ENCODE measurements around the gene ZNF468.
"Not testable (repeated sequence)": the region's sequence is repeated elsewhere in the genome, so short reads cannot be mapped to it uniquely, and the experiment has no call there.

ZNF468 gene

DNA sequence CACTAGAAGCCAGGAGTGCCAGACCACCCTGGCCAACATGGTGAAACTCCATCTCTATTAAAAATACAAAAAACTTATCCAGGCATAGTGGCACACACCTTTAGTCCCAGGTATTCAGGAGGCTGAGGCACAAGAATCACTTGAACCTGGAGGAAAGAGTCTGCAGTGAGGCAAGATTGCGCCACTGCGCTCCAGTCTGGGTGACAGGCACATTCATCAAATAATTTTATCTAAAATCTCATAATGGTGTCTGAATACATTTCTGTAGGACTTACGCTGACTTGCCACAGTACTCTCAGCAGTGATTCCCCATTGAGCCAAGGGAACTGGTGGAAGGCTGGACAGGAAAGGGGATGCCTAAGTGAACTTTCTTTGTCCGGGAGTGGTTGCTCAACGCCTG, 31.7 kb downstream of the ZNF468 start:
- no peak for DNase-seq (ENCODE audit: low read depth)
- no peak overlapping the region for H3K4me3 ChIP-seq (ENCODE audit: low read length)
- TF ChIP-seq, protein P1, sequence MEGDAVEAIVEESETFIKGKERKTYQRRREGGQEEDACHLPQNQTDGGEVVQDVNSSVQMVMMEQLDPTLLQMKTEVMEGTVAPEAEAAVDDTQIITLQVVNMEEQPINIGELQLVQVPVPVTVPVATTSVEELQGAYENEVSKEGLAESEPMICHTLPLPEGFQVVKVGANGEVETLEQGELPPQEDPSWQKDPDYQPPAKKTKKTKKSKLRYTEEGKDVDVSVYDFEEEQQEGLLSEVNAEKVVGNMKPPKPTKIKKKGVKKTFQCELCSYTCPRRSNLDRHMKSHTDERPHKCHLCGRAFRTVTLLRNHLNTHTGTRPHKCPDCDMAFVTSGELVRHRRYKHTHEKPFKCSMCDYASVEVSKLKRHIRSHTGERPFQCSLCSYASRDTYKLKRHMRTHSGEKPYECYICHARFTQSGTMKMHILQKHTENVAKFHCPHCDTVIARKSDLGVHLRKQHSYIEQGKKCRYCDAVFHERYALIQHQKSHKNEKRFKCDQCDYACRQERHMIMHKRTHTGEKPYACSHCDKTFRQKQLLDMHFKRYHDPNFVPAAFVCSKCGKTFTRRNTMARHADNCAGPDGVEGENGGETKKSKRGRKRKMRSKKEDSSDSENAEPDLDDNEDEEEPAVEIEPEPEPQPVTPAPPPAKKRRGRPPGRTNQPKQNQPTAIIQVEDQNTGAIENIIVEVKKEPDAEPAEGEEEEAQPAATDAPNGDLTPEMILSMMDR (conservative IDR thresholded peaks at IDR 0.05; ENCODE audit: low read length), result no peak

DNA sequence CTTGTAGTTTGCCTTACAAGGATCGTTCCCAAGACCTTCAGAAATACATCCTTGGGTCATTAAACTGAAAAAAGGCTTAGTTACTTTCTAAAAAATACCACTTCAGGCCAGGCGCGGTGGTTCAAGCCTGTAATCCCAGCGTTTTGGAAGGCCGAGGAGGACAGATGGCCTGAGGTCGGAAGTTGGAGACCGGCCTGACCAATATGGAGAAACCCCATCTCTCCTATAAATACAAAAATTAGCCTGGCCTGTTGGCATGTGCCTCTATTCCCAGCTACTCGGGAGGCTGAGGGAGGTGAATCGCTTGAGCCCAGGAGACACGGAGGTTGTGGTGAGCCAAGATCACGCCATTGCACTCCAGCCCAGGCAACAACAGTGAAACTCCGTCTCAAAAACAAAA, 33.7 kb downstream of the ZNF468 start:
- TF ChIP-seq, protein P1 (conservative IDR thresholded peaks at IDR 0.05; ENCODE audit: low read length), result no peak
- DNase-seq (ENCODE audit: low read depth), result no peak
- H3K4me3 ChIP-seq (ENCODE audit: low read length), result no peak overlapping the region

DNA sequence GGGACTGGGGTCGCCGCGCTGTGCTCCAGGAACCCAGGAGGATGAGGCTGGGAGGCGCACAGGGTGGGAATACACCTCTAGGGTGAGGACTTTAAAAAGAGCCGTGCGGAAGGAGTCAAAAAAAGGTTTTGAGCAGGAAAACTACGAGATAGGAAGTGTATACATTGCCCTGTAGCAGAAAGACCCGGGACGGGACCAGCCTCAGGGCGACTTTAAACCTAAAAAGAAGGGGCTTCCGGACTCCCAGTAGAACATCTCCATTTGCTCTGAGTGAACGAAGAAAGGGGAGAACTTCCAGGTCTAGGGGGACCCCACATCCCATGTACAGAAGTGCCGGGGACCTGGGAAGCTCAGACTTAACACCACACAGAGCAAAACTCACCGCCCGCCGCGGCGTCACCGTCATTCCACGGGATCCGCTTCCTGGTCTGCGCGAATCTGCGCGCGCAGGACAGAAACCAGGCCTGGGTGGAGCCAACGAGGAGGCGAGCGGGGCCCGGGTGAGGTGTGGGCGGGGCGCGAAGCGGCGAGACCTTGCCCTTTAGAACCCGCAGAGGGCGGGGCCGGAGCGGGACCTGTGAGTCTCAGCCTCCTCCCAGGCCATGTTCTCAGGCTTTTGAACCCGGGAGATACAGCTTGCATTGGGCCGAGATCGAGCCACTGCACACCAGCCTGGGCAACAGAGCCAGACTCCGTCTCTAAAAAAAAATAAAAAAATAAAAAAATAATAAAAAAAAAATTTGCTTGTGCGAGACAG, 36.0 kb downstream of the ZNF468 start, which contains the start of gene ZNF28:
ZNF28 (minus strand) TSS at position 430 of the 757 bp plus-strand sequence. CDS start 3,675 bp downstream, outside the sequence.
- peak within 1 kb of the TSS; percentile 67 for H3K4me3 ChIP-seq (ENCODE audit: low read length)
- DNase-seq (ENCODE audit: low read depth), result peak; percentile 46

DNA sequence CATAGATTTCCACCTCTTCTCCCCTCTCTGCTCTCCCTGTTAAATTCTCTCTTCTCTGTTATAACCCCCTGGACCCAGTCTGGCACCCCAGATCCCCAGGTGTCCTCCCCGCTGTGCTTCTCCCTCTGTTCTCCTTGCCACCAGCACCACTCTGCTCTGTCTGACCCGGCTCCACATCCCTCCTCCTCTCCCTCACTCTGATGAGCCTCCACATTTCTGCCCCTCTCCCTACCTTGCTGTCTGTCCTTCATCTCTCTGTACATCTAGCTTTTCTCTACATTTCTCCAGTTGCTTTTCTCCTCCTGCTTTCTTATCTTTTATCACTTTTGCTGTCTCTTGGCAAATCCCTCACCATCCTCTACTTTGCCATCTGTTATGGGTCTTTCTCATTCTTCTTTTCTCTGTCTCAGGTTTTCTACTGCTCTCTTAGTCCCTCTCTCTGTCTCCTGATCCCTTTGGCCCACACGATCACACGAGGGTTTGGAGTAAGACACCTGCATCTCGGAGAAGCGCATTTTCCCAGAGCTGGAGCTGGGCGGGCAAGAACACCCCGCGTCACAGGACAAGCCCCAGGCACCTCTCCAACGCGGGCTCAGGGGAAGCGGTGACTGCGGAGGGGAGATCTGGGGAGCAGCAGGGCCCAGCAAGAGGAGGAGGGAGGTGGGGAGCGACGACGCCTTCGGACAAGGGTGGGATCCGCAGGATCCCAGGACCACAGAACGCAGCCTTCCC, 36.8 kb downstream of the ZNF468 start:
- H3K4me3 ChIP-seq (ENCODE audit: low read length), result peak overlapping the region; percentile 67
- peak; percentile 24 for DNase-seq (ENCODE audit: low read depth)

DNA sequence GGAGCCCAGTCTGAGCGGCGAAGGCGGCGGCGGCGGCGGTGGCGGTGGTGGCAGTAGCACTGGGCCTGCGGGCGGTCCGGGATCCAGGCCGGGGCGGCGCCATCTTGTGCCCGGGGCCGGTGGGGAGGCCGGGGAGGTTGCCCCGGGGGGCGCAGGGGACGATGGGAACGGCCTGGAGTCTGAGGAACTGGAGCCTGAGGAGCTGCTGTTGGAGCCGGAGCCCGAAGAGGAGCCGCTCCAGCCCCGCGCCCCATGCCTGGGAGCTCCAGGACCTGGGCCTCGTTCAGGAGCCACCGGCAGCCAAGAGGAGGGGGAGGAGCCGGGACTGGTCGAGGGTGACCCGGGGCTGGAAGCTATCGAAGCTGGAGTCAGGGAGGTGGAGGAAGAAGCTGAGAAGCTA, 47.6 kb downstream of the ZNF468 start:
- TF ChIP-seq, protein P1 (conservative IDR thresholded peaks at IDR 0.05; ENCODE audit: low read length), result no peak
- no peak overlapping the region for H3K4me3 ChIP-seq (ENCODE audit: low read length)
- no peak for DNase-seq (ENCODE audit: low read depth)

DNA sequence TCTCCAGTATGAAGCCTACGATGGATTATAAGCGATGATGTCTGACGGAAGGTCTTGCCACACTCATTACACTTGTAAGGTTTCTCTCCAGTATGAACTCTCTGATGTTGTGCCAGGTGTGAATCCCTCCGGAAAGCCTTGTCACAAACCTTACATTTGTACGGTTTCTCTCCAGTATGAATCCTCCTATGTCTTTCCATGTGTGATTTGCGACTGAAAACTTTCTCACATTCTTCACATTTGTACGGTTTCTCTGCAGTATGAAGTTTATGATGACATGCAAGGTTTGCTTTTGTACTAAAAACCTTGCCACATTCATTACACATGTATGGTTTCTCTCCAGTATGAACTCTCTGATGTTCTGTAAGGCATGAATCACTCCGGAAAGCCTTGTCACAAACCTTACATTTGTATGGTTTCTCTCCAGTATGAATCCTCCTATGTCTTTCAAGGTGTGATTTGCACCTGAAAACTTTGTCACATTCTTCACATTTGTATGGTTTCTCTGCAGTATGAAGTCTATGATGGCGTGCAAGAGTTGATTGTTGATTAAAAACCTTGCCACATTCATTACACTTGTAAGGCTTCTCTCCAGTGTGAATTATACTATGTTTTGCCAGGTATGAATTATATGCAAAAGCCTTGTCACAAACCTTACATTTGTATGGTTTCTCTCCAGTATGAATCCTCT, 57.3 kb downstream of the ZNF468 start:
- DNase-seq (ENCODE audit: low read depth); H3K4me3 ChIP-seq (ENCODE audit: low read length): not testable (repeated sequence)

DNA sequence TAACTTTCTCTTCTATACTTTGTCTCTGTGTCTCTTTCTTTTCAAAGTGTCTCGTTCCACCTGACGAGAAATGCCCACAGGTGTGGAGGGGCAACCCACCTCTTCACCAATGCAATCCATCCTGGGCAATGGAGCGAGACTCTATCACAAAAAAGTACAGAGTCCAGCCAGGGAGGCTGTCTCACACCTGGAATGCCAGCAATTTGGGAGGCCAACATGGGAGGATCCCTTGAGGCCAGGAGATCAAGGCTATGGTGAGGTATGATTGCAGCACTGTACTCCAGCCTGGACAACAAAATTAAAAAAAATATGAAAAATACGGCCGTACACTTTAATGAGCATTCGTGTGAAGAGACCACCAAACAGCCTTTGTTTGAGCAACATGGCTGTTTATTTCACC, 68.0 kb downstream of the ZNF468 start:
- DNase-seq (ENCODE audit: low read depth), result no peak
- TF ChIP-seq, protein P1 (conservative IDR thresholded peaks at IDR 0.05; ENCODE audit: low read length), result no peak
- H3K4me3 ChIP-seq (ENCODE audit: low read length), result no peak overlapping the region

All from AG10803 (cell line).